Measurements from ENCODE around the gene MBTPS1.

The MBTPS1 gene

DNA sequence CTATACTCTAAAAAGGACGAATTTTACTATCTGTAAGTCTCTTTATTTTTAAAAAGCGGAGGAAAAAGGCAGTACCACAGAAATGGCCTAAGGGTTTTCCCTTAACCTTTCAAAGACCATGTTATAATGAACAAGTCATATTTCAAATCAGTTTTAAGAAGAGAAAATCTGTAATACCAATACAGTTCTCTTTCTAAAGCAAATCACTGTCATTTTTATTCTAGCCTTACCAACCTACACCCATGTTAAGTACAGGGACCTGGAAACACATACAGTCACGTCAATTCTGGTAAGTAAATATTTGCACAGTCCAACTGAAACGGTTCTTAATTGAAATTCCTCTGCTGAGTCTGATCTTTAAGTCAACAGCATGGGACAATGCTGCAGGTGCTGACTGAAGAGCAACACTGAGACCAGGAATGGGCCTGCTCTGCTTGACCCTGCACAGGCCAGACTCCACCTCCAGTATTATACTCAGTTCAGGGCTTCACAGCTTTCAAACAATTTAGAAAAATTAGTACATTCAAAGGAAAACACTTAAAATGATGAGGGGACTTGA lies 20.2 kb downstream of the MBTPS1 start:
- no peak for DNase-seq

DNA sequence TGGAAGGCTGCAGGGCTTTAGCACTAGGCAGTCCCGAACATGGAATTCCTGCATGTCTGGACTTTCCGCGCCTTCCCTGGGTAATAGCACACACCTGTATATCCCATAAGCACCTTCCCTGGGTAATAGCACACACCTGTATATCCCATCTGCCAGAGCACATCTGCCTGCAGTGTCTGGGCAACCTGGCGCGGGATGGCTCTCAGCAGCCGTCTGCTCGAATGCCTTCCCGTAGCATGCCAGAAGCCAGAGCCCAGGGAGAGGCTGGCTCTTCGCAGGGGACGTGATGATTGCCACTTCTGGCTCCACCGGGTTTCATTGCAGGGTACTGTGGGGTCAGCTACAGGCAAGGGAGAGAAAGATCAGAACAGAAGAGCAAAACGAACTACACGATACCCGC lies 21.3 kb downstream of the MBTPS1 start:
- DNase-seq, result no peak

DNA sequence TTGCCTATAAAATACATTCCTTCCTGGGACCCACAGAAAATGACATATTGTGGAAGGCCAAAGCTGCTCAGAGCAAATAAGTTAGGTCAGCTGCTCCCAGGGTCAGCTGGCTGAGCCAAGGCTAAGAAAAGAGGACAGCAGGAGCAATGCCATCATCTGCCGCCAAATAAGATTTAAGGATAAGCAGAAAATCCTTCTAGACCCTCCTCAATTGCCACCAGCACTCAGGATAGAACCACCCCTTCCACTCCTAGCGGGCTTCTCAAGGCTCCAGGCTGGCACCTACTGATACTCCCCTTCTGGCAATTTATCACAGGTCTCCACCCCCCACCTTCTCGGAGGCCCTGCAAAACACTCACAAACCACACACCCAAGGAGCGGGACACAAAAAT lies 22.9 kb downstream of the MBTPS1 start:
- DNase-seq, result no peak

DNA sequence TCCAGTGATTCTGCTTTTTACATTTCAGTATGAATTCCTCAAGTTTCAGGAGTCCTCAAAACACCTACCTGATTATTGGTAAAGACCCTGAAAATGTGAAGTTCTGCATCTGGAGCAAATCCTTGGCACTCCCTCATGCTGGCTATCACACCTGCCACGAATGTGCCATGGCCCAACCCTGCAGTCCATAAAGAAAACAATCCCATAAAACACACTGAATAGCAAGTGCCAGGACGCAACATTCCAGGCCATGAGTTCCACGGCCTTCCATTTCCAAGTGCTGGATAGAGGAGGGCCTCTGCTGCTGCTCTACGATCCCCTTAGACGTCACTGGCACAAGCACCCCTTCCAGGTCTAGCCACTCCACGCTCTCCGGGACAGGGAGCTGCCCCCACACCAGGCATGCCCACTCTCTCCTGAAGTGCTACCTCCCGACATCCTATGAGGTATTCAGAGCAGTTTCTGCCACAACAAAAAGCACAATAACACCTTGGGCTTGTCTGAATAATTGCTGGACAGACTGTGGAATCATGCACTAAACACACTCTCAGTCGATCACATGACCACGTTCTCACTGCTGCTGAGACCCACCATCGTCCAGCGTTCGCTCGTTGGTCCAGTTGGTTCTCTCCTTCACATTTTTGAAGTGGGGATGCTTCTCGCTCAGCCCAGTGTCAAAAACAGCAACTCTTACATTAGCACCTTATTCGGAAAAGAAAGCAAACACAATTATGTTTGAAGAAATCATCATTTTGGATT lies 23.4 kb downstream of the MBTPS1 start:
- no peak for DNase-seq

DNA sequence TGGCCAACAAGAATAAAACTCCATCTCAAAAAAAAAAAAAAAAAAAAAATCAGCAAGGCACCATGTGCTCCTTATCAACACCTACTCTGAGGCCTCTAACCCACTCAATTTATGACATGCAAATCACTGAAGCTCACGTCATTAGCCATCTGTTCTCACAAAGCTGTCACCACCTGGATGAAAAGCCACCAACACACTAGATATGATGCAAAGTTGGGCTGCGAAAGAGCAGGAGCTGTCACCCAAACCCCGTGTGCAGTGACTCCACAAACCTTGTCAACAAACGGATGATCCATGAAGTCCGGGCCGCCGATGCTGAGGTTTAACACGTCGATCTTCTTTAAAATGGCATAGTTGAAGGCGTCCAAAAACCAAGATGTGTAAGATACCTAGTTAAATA lies 25.3 kb downstream of the MBTPS1 start:
- DNase-seq, result no peak

DNA sequence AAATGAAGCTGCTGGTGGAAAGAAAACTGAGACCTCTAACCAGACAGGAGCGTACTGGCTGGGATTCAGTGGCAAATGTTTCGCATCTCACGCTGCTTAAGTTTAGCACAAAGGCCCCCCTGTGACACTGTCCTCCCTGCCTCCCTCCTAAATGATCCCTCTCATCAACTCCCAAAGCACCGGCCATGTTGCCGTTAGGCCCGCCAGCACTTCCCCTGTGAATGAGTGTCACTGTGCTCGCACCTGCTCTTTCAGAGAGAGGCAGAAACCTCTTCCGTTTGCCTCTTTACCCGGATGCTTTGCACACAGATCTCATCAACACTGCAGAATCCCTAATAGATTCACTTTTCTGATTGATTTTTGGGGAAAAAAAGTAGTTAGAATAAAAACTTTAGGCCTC lies 26.5 kb downstream of the MBTPS1 start:
- DNase-seq, result no peak

DNA sequence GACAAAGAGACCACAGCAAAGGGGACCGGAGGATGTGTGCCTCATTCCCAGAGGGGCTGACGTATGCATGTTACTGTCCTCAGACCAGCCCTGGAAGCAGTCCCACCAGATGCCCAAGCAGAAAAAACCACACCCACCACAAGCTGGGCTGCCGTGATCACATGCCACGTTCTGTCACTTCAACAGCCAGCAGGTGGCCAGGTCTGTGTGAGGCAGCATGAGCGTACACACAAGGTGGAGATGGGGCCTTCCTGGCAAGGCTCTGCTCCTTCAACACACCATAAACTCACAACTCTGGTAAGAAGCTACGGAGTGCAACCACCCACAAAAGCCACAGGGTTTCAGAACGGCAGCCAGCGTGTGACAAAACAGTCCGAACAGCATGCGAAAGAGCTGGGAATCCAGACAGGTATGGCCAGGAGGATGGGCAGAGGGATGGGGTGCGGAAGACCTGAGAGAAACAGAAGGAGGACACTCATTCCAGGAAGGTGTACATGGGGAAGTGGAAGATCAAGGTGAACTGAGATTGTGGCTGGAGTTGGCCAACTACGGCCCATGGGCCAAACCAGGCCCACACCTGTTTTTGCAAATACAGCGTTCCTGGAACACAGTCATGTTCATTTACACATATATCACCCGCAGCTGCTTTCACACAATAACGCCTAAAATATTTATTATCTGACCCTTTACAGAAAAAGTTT lies 27.9 kb downstream of the MBTPS1 start:
- DNase-seq, result peak; percentile 66

DNA sequence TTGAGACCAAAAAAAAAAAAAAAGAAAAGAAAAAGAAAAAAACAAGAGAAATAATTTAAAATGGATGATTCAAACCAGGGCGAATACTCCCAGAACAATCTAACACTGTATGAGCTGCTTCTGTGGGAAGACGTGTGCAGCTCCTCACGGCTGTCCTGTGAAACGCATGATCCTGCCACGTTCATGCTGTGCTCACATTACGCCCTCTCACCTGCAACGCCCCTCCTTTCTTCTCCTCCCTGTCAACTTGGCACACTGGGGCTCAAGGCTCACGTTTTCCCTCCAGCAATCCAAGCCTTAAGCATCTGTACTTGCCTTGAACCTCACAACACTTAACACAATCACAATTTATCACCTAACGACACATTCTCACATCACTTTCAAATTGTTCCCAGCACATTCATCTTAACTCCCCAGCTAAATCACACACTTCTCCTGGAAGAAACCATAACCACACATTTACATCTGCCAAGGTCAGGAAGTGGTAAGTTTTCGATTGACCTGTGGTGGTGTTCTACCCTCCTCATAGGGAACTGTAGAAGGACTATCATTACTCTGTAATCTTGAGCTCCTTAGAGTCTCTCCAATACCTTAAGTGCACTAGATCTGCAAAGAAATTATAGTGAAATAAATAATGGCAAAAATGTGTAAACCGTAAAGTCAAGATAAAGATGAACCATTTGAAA lies 29.1 kb downstream of the MBTPS1 start:
- DNase-seq, result no peak

DNA sequence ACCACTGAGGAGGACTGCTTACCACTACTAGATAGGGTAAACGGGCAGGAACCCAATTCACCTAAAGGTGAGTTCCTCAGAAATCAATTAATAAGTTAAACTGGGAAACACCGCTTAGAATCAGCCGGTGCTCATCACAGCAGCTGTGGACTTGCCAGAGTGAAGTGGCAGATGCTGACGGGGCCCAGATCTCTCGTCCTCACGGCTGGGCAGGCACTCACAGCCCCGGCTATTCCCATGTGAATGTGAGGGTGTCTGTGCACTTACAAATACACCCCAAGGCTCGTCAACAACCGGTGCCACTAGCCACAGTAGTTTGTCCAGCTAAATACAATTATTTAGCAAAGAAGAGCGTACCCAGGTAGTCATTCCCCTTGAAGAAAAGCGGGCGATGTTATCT lies 29.7 kb downstream of the MBTPS1 start:
- DNase-seq, result no peak

DNA sequence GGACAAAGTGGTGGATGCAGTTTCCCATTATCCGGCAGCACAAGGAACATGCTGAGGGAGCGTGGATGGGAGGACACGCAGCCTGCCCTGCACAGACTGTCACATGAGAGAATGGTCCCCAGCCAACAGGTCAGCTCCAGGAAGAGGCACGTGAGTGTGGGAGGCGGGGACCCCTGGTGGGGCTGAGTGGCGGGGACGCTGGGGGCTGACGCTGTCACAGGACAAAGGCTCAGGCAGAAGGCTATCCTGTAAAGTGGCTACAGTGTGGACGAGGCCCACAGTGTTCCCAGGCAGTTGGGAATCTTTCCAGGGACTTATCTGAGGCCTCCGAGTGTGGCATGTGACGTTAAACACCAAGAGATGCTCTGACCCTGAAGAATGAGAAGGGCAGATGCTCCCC lies 30.4 kb downstream of the MBTPS1 start:
- no peak for DNase-seq

DNA sequence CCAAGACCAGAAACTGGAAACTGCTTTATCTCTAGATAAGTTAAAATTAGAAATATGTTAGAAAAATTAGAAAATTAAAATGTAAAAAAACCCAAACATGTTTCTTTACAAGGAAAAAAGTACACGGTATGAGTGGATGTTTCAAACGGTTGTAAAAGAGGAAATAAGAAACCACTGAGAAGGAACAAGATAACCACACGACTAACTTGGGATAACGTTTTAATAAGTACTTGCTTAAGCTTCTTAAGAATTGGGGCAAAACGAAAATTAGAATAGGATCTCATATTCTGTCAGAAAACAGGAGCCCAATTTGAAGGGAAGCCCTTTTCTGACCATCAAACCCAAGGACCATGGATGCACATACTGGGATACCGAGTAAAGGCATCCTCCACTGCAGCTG lies 31.0 kb downstream of the MBTPS1 start:
- DNase-seq, result peak; percentile 35

DNA sequence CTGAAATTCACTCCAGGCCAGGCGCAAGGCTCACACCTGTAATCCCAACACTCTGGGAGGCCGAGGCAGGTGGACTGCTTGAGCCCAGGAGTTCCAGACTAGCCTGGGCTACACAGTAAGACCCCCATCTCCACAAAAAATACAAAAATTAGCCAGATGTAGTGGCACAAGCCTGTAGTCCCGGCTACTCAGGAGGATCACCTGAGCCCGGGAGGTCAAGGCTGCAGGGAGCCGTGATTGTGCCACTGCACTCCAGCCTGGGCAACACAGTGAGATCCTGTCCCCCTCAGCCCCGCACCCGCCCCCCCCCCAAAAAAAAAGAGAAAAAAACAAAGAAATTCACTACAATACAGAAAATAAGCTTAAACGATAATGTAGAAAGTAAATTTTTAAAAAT lies 31.5 kb downstream of the MBTPS1 start:
- DNase-seq, result no peak

DNA sequence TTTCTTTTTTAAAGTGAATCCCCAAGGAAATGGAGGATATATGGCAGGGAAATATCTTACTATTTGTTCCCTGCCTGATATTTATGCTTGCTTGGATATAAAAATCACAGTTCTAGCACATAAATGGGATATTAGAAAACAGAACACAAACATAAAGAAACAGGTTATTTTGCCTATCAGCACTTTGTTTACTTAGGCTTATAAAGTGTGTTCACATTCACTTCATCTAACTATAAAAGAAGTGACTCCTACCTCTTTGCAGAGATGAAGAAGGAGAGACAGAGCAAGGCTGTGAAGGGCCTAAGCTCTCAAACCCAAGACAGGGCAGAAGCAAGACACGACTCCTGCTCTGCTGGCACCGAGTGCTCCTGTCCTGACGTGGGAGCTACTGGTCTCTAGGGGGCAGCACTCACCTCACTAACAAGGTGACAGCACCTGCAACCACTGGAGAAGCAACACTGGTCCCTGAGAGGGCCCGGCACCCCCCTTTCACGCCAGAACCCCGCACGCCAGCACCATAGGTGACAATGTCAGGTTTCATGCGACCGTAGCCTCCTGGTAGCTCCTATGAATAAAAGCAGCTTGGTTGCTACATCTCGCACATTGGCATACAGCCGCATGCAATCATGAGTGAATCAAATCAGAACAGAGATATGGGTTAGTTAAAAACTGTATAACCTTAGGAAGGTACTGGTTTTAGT lies 32.0 kb downstream of the MBTPS1 start:
- DNase-seq, result peak; percentile 76

DNA sequence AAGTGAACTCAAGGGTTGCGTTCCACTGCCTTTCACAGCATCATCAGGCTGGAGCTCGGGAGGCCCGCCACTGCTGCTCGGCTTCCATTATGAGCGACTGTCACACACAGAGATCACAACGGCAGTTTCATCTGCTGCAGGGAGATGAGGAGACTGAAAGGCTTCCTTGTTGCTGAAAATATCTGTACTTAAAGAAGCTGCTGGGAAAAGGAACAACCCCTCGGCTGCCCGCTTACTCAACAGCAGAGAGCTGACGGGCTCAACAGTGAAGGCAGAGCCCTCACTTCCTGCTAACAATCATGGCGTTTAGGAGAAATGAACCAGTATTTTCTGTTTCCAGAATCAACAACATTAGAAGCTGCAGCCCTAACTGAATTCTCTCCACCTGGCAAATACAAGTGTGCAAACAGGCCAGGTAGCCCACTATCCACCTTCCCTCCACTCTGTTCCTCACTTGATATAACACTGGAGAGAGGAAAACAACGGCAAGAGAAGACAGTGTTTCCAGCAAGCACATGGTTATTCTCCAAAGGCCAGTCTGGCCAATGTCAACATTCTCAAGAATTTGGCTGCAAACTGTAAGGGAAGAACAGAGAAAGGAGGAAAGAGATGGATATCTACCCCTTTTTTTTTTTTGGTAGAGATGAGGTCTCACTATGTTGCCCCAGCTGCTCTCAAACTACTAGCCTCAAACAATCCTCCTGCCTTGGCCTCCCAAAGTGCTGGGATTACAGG lies 33.7 kb downstream of the MBTPS1 start:
- DNase-seq, result no peak

DNA sequence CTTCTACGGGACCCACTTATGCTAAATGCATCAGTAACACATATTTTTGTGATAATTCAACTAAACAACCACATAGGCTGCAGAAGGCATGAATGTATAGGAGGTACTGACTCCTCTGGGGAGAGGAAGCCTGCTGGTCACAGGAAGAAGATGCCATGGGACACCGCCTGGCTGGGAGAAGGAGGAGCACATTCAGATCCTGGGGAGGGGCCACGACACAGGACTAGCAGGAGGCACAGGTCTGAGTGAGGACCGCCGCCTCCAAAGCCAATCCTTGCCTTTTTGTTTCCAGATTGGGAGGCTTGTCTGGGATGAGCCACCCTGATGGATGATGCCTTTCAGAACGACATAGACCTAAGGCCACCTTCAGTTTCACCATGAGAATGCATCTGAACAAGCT lies 34.6 kb downstream of the MBTPS1 start:
- no peak for DNase-seq

DNA sequence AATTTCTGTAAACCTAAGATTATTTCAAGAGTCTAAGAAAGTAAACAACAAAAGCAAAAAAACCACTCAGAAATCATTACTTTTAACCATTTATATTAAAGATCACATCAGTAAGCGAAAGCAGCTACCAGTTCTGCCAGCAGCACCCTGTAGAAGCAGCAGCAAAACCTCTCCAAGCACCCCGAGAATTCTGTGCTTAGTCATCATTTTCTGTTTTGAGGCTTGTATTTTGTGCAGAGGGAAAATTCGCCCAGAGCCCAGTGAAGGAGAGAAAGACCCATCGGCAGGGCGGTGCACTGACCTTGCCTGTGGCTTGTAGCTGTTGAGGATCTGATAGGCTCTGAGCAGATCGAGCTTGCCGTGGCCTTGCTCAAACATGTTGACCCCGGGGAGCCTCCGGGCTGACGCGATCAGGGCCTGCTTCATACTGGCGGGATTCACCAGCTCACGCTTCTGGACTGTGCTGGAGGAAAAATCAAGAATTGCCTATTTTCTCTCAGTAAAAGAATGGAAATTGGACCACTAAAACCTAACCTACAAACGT lies 35.2 kb downstream of the MBTPS1 start:
- no peak for DNase-seq

DNA sequence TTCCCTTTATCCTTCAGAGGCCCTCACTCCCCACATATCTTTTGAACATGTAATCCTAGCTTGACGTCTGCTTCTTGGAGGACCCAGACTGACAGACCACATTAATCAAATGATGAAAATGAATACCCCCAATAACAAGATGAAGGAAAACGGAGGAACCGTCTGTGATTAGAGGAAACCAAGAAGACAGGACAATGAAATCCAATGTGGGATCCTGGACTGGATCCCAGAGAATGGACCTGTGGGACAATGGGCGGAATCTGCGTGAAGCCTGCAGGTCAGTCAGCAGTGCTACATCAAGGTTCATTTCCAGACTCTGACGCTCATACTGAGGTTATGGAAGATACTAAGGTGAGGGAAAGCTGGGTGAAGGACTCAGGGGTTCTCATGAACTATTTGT lies 35.9 kb downstream of the MBTPS1 start:
- no peak for DNase-seq

DNA sequence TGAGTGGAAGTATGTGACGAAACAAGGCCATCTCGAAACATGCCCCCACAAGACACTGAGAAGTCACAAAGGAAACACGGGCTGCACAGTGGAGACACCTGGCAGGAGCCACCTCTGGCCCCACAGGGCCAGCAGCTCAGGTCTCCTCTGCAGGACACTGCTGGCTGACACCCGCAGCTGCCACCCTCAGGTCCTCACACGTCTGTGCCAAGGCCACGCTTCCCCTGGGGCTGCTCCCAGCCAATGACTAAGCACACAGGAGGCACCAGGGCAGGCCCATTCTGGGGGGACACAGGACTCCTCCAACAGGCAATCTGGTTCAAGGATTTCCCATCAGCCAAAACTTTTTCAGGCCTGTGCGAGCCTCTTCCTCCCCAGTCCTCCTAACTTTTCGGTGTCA lies 36.4 kb downstream of the MBTPS1 start:
- DNase-seq, result no peak

DNA sequence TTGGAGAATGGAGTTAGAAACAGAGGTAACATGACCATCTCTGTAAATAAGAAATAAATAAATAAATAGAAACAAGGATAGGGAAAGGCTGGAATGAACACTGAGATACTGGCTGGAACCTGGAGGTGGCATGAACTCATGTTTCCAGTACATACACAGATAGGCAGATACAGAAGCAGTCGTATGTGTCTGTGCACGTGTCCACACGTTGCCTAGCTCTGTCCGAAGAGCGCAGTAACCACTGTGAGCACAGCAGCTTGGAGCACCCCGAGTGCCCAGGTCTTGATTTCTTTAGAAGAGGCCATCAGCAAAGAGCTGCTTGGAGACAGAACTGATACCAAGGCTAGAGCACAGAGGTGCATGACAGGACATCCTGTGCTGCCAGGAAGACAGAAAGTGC lies 37.1 kb downstream of the MBTPS1 start:
- no peak for DNase-seq

DNA sequence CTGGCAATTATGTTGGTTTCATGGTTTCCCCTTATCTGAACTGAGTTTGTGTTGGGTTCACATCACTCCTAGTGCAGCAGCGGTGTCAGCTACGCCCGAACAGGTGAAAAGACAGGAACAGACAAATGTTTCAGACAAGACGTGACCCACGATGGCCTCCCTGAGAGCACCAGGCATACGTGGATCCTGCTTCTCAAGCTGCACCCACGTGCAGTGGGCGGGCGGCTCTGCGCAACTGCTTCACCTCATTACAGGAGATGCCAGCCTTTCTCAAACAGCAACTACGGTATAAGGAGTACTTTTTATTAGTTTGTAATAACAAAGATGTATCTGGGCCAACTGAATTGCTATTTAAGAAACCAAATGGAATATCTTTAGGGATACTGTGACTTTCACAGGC lies 41.4 kb downstream of the MBTPS1 start:
- DNase-seq, result no peak

DNA sequence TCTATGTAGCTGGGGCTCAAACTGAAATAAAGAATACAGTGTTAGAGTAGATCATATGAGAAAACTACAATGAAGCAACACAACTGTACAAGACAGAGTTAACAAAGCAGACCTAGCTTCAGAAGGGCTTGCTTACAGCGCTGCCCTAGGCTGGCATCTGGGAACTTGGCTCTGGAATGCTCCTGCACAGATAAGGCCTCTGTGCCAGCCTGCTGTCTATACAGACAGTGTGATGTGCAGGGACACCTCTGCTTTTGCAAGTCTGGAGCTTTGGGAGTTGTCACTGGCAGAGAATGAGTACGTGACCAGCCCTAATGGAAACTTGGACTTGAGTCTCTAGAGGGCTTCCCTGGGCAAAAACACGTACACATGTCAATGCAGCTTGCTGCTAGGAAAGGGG lies 42.0 kb downstream of the MBTPS1 start:
- no peak for DNase-seq

DNA sequence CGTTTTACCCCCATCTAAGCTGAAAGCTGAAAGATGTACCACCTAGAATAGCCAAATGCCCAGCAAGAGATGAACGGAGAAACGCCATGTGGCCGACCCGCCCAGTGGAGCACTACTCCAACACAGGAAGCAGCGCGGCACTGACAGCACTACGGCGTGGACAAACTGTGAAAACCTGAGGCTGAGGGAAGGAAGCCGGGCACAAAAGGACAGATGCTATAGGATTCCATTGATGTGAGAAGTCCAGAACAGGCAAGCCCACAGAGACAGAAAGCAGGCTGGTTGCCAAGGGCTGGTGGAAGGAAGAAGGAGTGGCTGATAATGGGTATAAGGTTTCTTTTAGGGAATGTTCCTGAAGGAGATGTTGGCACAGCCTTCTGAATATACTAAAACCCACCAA lies 44.7 kb downstream of the MBTPS1 start:
- DNase-seq, result no peak
